Neural progenitor cell (in vitro differentiated cells): ENCODE results near the gene SND1.

ENCODE experiments used
- EZH2 ChIP-seq: fragments of 200-600 bp; sonication (generic); IDR thresholded peaks from 2 replicates; pipeline ENCODE4 v1.6.1; 2017; ENCODE audit warnings: antibody characterized with exemption, mild to moderate bottlenecking, moderate library complexity
- EZH2phosphoT487 ChIP-seq: fragments of 200-600 bp; sonication (generic); IDR thresholded peaks from 2 replicates; pipeline ENCODE4 v1.6.1; 2017; ENCODE audit warnings: antibody characterized with exemption
- TF ChIP-seq, protein P1 (sequence below): fragments of 200-600 bp; sonication (generic); IDR thresholded peaks from 2 replicates; pipeline ENCODE4 v1.5.1; 2017; ENCODE audit warnings: antibody characterized with exemption, mild to moderate bottlenecking

DNA sequence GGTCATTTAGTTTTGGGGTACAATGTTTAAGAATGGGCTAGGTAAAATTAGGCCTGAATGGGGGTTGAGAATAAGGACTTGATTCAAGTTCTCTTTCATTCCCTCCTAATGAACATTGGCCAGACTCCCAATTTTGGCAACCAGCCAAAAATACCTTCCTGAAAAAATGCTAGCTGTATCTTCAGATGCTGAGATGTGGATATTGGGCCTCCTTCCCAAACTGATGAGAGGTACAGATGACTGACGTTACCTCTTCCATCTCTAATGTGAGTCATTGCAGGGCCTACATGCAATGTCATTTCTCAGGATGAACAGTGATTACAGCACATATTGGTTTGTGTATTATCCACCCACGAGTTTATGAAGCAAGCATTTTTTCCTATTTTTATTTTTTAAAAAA, 151.6 kb downstream of the SND1 start:
- TF ChIP-seq, protein P1, sequence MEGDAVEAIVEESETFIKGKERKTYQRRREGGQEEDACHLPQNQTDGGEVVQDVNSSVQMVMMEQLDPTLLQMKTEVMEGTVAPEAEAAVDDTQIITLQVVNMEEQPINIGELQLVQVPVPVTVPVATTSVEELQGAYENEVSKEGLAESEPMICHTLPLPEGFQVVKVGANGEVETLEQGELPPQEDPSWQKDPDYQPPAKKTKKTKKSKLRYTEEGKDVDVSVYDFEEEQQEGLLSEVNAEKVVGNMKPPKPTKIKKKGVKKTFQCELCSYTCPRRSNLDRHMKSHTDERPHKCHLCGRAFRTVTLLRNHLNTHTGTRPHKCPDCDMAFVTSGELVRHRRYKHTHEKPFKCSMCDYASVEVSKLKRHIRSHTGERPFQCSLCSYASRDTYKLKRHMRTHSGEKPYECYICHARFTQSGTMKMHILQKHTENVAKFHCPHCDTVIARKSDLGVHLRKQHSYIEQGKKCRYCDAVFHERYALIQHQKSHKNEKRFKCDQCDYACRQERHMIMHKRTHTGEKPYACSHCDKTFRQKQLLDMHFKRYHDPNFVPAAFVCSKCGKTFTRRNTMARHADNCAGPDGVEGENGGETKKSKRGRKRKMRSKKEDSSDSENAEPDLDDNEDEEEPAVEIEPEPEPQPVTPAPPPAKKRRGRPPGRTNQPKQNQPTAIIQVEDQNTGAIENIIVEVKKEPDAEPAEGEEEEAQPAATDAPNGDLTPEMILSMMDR = no peak
- no peak for TF ChIP-seq EZH2
- TF ChIP-seq EZH2phosphoT487 = no peak
